Activated gamma-delta T cell treated with Interleukin-2 at 50 U/mL for 16 hours (primary cell): Measurements from ENCODE around the gene SLC4A5.
A peak's percentile ranks its signal among the peaks of the same experiment; 100 is the strongest.
"Not testable (repeated sequence)": the region's sequence is repeated elsewhere in the genome, so short reads cannot be mapped to it uniquely, and the experiment has no call there.

Source experiments
- DNase-seq: peaks from one replicate; pipeline ENCODE4 v3.0.0-alpha.2; 2020

The SLC4A5 gene

GRCh38 chr2:74194799-74195198, 148.4 kb downstream of the SLC4A5 start:
- no peak for DNase-seq

GRCh38 chr2:74191596-74192380, 151.4 kb downstream of the SLC4A5 start:
- no peak for DNase-seq

- DNase-seq: no peak
Observed at GRCh38 chr2:74188696-74189095, 154.5 kb downstream of the SLC4A5 start.

GRCh38 chr2:74188018-74188601, 155.1 kb downstream of the SLC4A5 start:
- no peak for DNase-seq

- not testable (repeated sequence) for DNase-seq
Observed at GRCh38 chr2:74186706-74187105, 156.5 kb downstream of the SLC4A5 start.

GRCh38 chr2:74186038-74186437, 157.2 kb downstream of the SLC4A5 start:
- DNase-seq: no peak

- DNase-seq: no peak
Observed at GRCh38 chr2:74183878-74184277, 159.3 kb downstream of the SLC4A5 start.

- no peak for DNase-seq
Observed at GRCh38 chr2:74181739-74182138, 161.5 kb downstream of the SLC4A5 start.

- no peak for DNase-seq
Observed at GRCh38 chr2:74179063-74179865, 164.0 kb downstream of the SLC4A5 start.

- peak; percentile 98 for DNase-seq
Observed at GRCh38 chr2:74178211-74179062, 164.8 kb downstream of the SLC4A5 start, which contains the start of gene MOB1A. Gene MOB1A (minus strand): TSS chr2:74178879. CDS start chr2:74178674, 205 bp downstream.

GRCh38 chr2:74177696-74178095, 165.5 kb downstream of the SLC4A5 start:
- DNase-seq: no peak

- no peak for DNase-seq
Observed at GRCh38 chr2:74174909-74175308, 168.3 kb downstream of the SLC4A5 start.

GRCh38 chr2:74168739-74169138, 174.5 kb downstream of the SLC4A5 start:
- no peak for DNase-seq
